HepG2 (cell line): ENCODE measurements around the gene CCNL1. TPM values are rescaled to one million over a fixed set of nuclear protein-coding genes. Genes with fewer than 3 reads are reported as not detected.

ENCODE experiments used
- AFF4 ChIP-seq: sonication (generic); formaldehyde crosslinking; IDR thresholded peaks from 2 replicates; pipeline ENCODE4 v1.4.0; 2020; ENCODE audit warnings: missing genetic modification reagents
- ATF3 ChIP-seq: sonication (generic); formaldehyde crosslinking; IDR thresholded peaks from 2 replicates; pipeline ENCODE4 v1.4.0; 2020; ENCODE audit warnings: missing genetic modification reagents
- ATF7-NPFF ChIP-seq: sonication (generic); formaldehyde crosslinking; IDR thresholded peaks from 2 replicates; pipeline ENCODE4 v1.8.1; 2023; ENCODE audit warnings: mild to moderate bottlenecking, low read depth, missing genetic modification reagents, moderate library complexity
- CEBPB ChIP-seq: IDR thresholded peaks from 2 replicates; pipeline ENCODE4 v1.6.1; 2011; ENCODE audit warnings: low read depth, low read length, improper control_type of control experiment, borderline replicate concordance
- DRAP1 ChIP-seq: IDR thresholded peaks from 2 replicates; pipeline ENCODE4 v1.6.1; 2016; ENCODE audit warnings: missing genetic modification reagents, missing compliant biosample characterization
- EEA1 ChIP-seq: sonication (generic); formaldehyde crosslinking; IDR thresholded peaks from 2 replicates; pipeline ENCODE4 v1.5.1; 2020; ENCODE audit warnings: mild to moderate bottlenecking, missing genetic modification reagents, borderline replicate concordance
- KDM5A ChIP-seq: fragments of 200-600 bp; sonication (generic); IDR thresholded peaks from 2 replicates; pipeline ENCODE4 v1.7.0; 2018; ENCODE audit warnings: antibody characterized with exemption, mild to moderate bottlenecking, low read length, borderline replicate concordance
- LBX2 ChIP-seq: sonication (generic); formaldehyde crosslinking; IDR thresholded peaks from 2 replicates; pipeline ENCODE4 v1.5.0; 2020; ENCODE audit warnings: missing genetic modification reagents, mild to moderate bottlenecking, borderline replicate concordance
- MIER2 ChIP-seq: IDR thresholded peaks from 2 replicates; pipeline ENCODE4 v1.6.1; 2016; ENCODE audit warnings: missing biosample characterization, missing genetic modification reagents
- NFIC ChIP-seq: IDR thresholded peaks from 2 replicates; pipeline ENCODE4 v1.6.1; 2012; ENCODE audit warnings: mild to moderate bottlenecking, low read length, inconsistent platforms
- NFYC ChIP-seq: IDR thresholded peaks from 2 replicates; pipeline ENCODE4 v1.6.1; 2016; ENCODE audit warnings: missing genetic modification reagents, missing compliant biosample characterization
- PHF20 ChIP-seq: sonication (generic); formaldehyde crosslinking; IDR thresholded peaks from 2 replicates; pipeline ENCODE4 v1.5.0; 2020; ENCODE audit warnings: mild to moderate bottlenecking, missing genetic modification reagents
- PPARG ChIP-seq: conservative IDR thresholded peaks from 2 replicates; pipeline ENCODE4 v1.6.1; 2016; ENCODE audit warnings: missing biosample characterization, missing genetic modification reagents
- SRSF9 ChIP-seq: fragments of 200-400 bp; formaldehyde crosslinking; IDR thresholded peaks from 2 replicates; pipeline ENCODE4 v1.6.1; 2018; ENCODE audit warnings: borderline replicate concordance, mild to moderate bottlenecking, low read depth, low read length; ENCODE audit not compliant: insufficient read depth, poor library complexity, severe bottlenecking
- ZFP62 ChIP-seq: sonication (generic); formaldehyde crosslinking; IDR thresholded peaks from 2 replicates; pipeline ENCODE4 v1.4.0; 2020; ENCODE audit warnings: missing genetic modification reagents
- ZNF280D ChIP-seq: sonication (generic); formaldehyde crosslinking; IDR thresholded peaks from 2 replicates; pipeline ENCODE4 v1.5.1; 2020; ENCODE audit warnings: mild to moderate bottlenecking, missing genetic modification reagents
- ZNF432 ChIP-seq: sonication (generic); formaldehyde crosslinking; IDR thresholded peaks from 2 replicates; pipeline ENCODE4 v1.5.0; 2020; ENCODE audit warnings: missing genetic modification reagents, mild to moderate bottlenecking, borderline replicate concordance
- ZNF674 ChIP-seq: sonication (generic); formaldehyde crosslinking; IDR thresholded peaks from 2 replicates; pipeline ENCODE4 v1.5.0; 2020; ENCODE audit warnings: low read depth, mild to moderate bottlenecking, missing genetic modification reagents
- ZNF777 ChIP-seq: sonication (generic); formaldehyde crosslinking; IDR thresholded peaks from 2 replicates; pipeline ENCODE4 v1.4.0; 2020; ENCODE audit warnings: missing genetic modification reagents
- ZNF891 ChIP-seq: sonication (generic); formaldehyde crosslinking; IDR thresholded peaks from 2 replicates; pipeline ENCODE4 v1.5.0; 2020; ENCODE audit warnings: mild to moderate bottlenecking, missing genetic modification reagents
- ZSCAN31 ChIP-seq: sonication (generic); formaldehyde crosslinking; IDR thresholded peaks from 2 replicates; pipeline ENCODE4 v1.5.0; 2020; ENCODE audit warnings: low read depth, mild to moderate bottlenecking, missing genetic modification reagents
- polyA plus RNA-seq, 8 experiments: library from polyadenylated mRNA; depleted of rRNA in 3 of 8; stranded (reverse) in 7 of 8; unstranded in 1 of 8; fragments of >200 nt; fragmentation: Illumina TruSeq in 4 of 8; extraction: Trizol in 4 of 8; gene quantifications; 2 replicates each; pipeline versions ENCODE4 v1.2.1 to v1.2.3, GENCODE V29; 2011 to 2016; ENCODE audit warnings: low read depth in 4 of 8, missing spikeins in 1 of 8, mixed read lengths in 1 of 8; ENCODE audit not compliant: insufficient read depth in 1 of 8
- total RNA-seq, 5 experiments: library from RNA; depleted of rRNA; stranded (reverse); fragments of >200 nt; fragmentation: Illumina TruSeq; extraction: Trizol; gene quantifications; 2 replicates each; pipeline ENCODE4 v1.2.3, GENCODE V29; 2016; ENCODE audit warnings: low read depth in 1 of 5

Gene CCNL1
- total and polyA plus RNA-seq, 2 of the 13 experiments (the other 11 are each of a cell fraction or from before 2014, with no cell fraction given): 151 to 303 TPM

GRCh38 chr3:157120071-157120892 lies 39.7 kb downstream of the CCNL1 start (continued):
- TF ChIP-seq DRAP1 (CRISPR knock-in tag): peak; percentile 67; the same call in 1 of the 2 replicates
- TF ChIP-seq EEA1 (CRISPR knock-in tag): peak; percentile 75; the same call in 1 of the 2 replicates
- peak; percentile 98 for TF ChIP-seq ATF7-NPFF
- TF ChIP-seq PHF20: peak; percentile 69
- peak; percentile 68; the same call in 1 of the 2 replicates for TF ChIP-seq AFF4 (CRISPR knock-in tag)
- peak; percentile 34; the same call in 1 of the 2 replicates for TF ChIP-seq NFYC (CRISPR knock-in tag)
- peak; percentile 94 for TF ChIP-seq ZNF891 (CRISPR knock-in tag)
- TF ChIP-seq ZSCAN31 (CRISPR knock-in tag): peak; percentile 95
- peak; percentile 89 for TF ChIP-seq PPARG (CRISPR knock-in tag)
- no peak for TF ChIP-seq ZNF432
- TF ChIP-seq ZNF777: peak; percentile 64; the same call in 1 of the 2 replicates
- TF ChIP-seq ZNF674: no peak; the same call in 1 of the 2 replicates
- TF ChIP-seq KDM5A: no peak
- TF ChIP-seq ZNF280D: no peak
- no peak for TF ChIP-seq MIER2 (CRISPR knock-in tag)
- peak; percentile 81 for TF ChIP-seq NFIC
- TF ChIP-seq ZFP62: no peak
- TF ChIP-seq CEBPB: peak; percentile 82
- peak; percentile 84 for TF ChIP-seq ATF3 (CRISPR knock-in tag)
- TF ChIP-seq LBX2 (CRISPR knock-in tag): no peak
- TF ChIP-seq SRSF9: no peak
